IPS-18a (cell line): ENCODE data around the gene RNF148.

Source experiments
- H3K27ac ChIP-seq: one replicate; pipeline ENCODE4 v1.5.1; 2013; ENCODE audit warnings: low read length
- H3K27me3 ChIP-seq: one replicate; pipeline ENCODE4 v1.6.1; 2013; ENCODE audit warnings: mild to moderate bottlenecking, low read length; ENCODE audit not compliant: control insufficient read depth, insufficient read depth
- H3K36me3 ChIP-seq: one replicate; pipeline ENCODE4 v1.6.1; 2013; ENCODE audit warnings: low read depth, low read length; ENCODE audit not compliant: control insufficient read depth
- H3K4me1 ChIP-seq: one replicate; pipeline ENCODE4 v1.6.1; 2013; ENCODE audit warnings: low read depth, low read length; ENCODE audit not compliant: control insufficient read depth
- H3K4me3 ChIP-seq: one replicate; pipeline ENCODE4 v1.5.1; 2013; ENCODE audit warnings: low read length
- H3K9ac ChIP-seq: one replicate; pipeline ENCODE4 v1.6.1; 2013; ENCODE audit warnings: mild to moderate bottlenecking, low read length, moderate library complexity
- H3K9me3 ChIP-seq: one replicate; pipeline ENCODE4 v1.6.1; 2013; ENCODE audit warnings: low read depth, low read length; ENCODE audit not compliant: control insufficient read depth

Gene RNF148

DNA sequence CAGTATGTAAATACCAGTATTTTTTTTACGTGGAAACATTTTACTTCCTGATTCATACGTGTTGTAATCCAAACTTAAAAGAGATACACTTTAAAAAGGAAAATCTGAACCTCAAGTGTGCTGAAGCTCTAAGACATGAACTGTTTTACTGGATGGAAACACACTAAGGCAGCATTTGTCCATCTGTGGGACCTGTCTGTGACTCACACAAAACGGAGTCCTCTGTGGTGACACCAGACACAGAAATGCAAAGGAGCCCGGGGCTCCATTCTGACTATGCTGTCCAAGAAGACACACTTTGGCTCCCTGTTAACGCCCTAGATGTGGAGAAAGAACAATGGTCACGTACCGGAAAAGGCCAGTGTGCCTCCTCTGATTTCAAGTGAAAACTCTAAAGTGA lies 27.7 kb downstream of the RNF148 start:
- H3K27ac ChIP-seq = no peak overlapping the region
- no peaks in the 10 kb centered on the region for H3K36me3 ChIP-seq
- peaks cover 32% of the 10 kb centered on the region for H3K4me1 ChIP-seq
- H3K4me3 ChIP-seq = no peak overlapping the region
- no peaks in the 10 kb centered on the region for H3K9me3 ChIP-seq
- no peak overlapping the region for H3K9ac ChIP-seq
- no peaks in the 10 kb centered on the region for H3K27me3 ChIP-seq

- H3K36me3 ChIP-seq = no peaks in the 10 kb centered on the region
- H3K27me3 ChIP-seq = no peaks in the 10 kb centered on the region
- H3K4me3 ChIP-seq = no peak overlapping the region
- no peak overlapping the region for H3K27ac ChIP-seq
- H3K9ac ChIP-seq = no peak overlapping the region
- H3K9me3 ChIP-seq = no peaks in the 10 kb centered on the region
- peaks cover 27% of the 10 kb centered on the region for H3K4me1 ChIP-seq
Measured at GRCh38 chr7:122674502-122674901, 28.2 kb downstream of the RNF148 start.

DNA sequence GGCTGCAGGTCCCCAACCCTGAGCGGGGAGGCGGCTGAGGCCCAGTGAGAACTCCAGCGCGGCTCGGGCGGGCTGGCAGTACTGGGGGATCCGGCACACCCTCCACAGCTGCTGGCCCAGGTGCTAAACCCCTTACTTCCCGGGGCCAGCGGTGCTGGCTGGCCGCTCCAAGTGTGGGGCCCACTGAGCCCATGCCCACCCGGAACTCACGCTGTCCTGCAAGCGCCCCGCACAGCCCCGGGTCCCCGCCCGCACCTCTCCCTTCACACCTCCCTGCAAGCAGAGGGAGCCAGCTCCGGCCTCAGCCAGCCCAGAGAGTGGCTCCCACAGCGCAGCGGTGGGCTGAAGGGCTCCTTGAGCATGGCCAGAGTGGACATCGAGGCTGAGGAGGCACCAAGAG lies 28.8 kb downstream of the RNF148 start:
- Histone ChIP-seq H3K4me1 (peaks cover 26% of the 10 kb centered on the region), H3K27me3 (no peaks in the 10 kb centered on the region), H3K4me3 (no peak overlapping the region), H3K9ac (no peak overlapping the region), H3K9me3 (no peaks in the 10 kb centered on the region), H3K27ac (no peak overlapping the region), H3K36me3 (no peaks in the 10 kb centered on the region)

DNA sequence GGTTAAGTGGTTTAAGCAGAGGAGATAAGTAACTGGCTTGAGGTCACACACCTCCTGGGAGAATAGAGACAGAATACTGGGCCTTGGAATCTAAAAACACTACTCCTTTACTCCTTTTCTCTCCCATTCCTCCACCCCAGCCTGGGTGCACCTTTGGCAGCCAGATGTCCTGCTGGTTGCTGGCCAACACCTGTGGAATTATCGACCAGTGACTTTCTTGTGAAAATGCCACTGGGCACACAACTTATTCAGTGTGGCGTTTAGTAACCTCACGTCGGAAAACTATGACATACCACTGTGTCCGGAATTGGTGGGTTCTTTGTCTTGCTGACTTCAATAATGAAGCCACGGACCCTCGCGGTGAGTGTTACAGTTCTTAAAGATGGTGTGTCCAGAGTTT lies 30.2 kb downstream of the RNF148 start:
- Histone ChIP-seq H3K4me3 (no peak overlapping the region), H3K27me3 (no peaks in the 10 kb centered on the region), H3K9ac (no peak overlapping the region), H3K4me1 (peaks cover 12% of the 10 kb centered on the region), H3K36me3 (no peaks in the 10 kb centered on the region), H3K9me3 (no peaks in the 10 kb centered on the region), H3K27ac (no peak overlapping the region)

DNA sequence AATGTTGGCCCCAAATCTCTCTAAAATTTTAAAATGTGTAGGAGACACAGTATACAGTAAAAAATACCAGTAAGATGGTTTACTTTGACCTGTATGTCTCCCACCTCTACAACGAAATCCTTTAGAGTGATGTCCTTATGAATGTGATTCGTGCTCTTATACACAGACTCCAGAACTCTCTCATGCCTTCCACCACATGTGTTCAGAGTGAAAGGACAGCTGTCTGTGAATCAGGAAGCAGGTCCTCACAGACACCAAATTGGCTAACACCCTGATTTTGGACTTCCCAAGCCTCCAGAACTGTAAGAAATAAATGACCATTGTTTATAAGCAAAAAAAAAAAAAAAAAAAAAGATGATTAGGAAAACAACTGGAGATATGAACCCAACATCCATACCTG lies 39.0 kb downstream of the RNF148 start:
- H3K9ac ChIP-seq = no peak overlapping the region

DNA sequence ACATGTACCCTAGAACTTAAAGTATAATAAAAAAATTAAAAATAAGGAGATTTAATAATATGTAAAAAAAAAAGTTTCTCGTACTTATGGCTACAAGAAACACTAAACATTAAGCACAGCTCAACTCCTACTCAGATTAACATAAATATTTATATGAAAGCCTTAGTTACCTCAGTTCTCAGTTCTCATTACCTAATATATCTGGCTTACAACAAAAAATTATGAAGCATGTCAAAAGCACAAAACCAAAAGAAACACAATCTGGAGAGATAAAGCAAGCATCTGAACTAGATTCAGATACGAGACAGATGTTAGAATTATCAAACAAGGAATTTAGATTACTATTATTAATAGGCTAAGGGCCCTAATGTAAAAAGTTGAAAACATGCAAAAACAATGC lies 43.9 kb downstream of the RNF148 start:
- Histone ChIP-seq H3K27ac (no peak overlapping the region), H3K27me3 (no peaks in the 10 kb centered on the region), H3K9ac (no peak overlapping the region), H3K4me1 (no peaks in the 10 kb centered on the region), H3K4me3 (no peak overlapping the region), H3K9me3 (no peaks in the 10 kb centered on the region), H3K36me3 (no peaks in the 10 kb centered on the region)

More for the DNA sequence above, 39.0 kb downstream of the RNF148 start:
- H3K27ac ChIP-seq = no peak overlapping the region
- no peaks in the 10 kb centered on the region for H3K9me3 ChIP-seq
- H3K36me3 ChIP-seq = no peaks in the 10 kb centered on the region
- H3K4me1 ChIP-seq = no peaks in the 10 kb centered on the region
- H3K27me3 ChIP-seq = no peaks in the 10 kb centered on the region
- H3K4me3 ChIP-seq = no peak overlapping the region

GRCh38 chr7:122653685-122654084 lies 49.0 kb downstream of the RNF148 start:
- Histone ChIP-seq H3K27ac (no peak overlapping the region), H3K36me3 (no peaks in the 10 kb centered on the region), H3K4me3 (no peak overlapping the region), H3K27me3 (no peaks in the 10 kb centered on the region), H3K9me3 (no peaks in the 10 kb centered on the region), H3K9ac (no peak overlapping the region), H3K4me1 (no peaks in the 10 kb centered on the region)

DNA sequence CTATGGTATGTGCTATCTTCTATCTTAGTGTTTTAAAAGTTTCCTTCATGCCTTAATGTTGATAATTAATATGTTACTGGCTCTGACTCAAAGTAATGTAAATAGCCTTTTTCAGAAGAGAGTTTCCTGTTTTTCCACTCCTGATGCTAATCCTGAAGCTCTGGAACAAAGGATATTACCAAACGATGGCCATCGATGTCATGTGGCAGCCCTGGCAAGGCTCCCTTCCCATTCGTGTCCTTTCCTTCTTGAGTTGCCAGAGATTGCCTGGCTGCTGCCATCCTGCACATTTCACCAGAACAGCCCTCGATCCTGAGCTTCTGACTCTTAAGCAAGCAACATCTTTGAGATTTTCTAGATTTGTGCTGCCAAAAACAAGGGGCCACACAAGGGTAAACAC lies 49.8 kb downstream of the RNF148 start:
- no peaks in the 10 kb centered on the region for H3K4me1 ChIP-seq
- H3K27me3 ChIP-seq = no peaks in the 10 kb centered on the region
- H3K27ac ChIP-seq = no peak overlapping the region

More for the DNA sequence above, 49.8 kb downstream of the RNF148 start:
- no peaks in the 10 kb centered on the region for H3K9me3 ChIP-seq
- no peaks in the 10 kb centered on the region for H3K36me3 ChIP-seq
- no peak overlapping the region for H3K4me3 ChIP-seq
- H3K9ac ChIP-seq = no peak overlapping the region
